ENCODE measurements around the gene ETNK2. TPM values are rescaled to one million over a fixed set of nuclear protein-coding genes. Genes with fewer than 3 reads are reported as not detected.

The ETNK2 gene
- total and polyA plus RNA-seq, 2 of the 13 experiments (the other 11 are each of a cell fraction or from before 2014, with no cell fraction given), result 15.5 to 42.8 TPM

GRCh38 chr1:204139088-204139487, 12.8 kb downstream of the ETNK2 start:
- DNase-seq (ENCODE audit: low spot score) (no peak), FAIRE-seq (no peak), ATAC-seq (no peak)
- Histone ChIP-seq H3K9me3 (ENCODE audit: low read length) (no peaks in the 10 kb centered on the region), H3K9ac (ENCODE audit: insufficient read depth, low read depth, low read length) (no peak overlapping the region), H4K20me1 (ENCODE audit: insufficient read depth, low read length) (no peaks in the 10 kb centered on the region), H3K4me2 (ENCODE audit: low read depth, low read length) (no peak overlapping the region), H3K4me1 (ENCODE audit: insufficient read depth, low read length) (peaks cover 27% of the 10 kb centered on the region), H2AFZ (ENCODE audit: low read length) (no peak overlapping the region), H3K27ac (ENCODE audit: extremely low read length, insufficient read depth, low read length) (no peak overlapping the region), H3K4me3 (replicated peaks in 1 of 3; ENCODE audit: insufficient read depth in 1 of 3, low read depth in 2 of 3, low read length in 3 of 3) (no peak overlapping the region), H3K79me2 (ENCODE audit: insufficient read depth, low read length) (no peaks in the 10 kb centered on the region), H3K36me3 (replicated peaks in 1 of 2; ENCODE audit: control insufficient read depth in 1 of 2, insufficient read depth in 2 of 2, low read length in 2 of 2) (peaks cover 4 to 6% of the 10 kb centered on the region in 2 experiments; a peak in 3 of 5 replicates), H3K27me3 (ENCODE audit: control insufficient read depth in 1 of 2, insufficient read depth in 2 of 2, low read length in 2 of 2) (no peaks in the 10 kb centered on the region)
- no peak for TF ChIP-seq ATF1 (CRISPR knock-in tag; IDR thresholded peaks at IDR 0.05)
- no peak for TF ChIP-seq ZNF329 (CRISPR knock-in tag; IDR thresholded peaks at IDR 0.05; ENCODE audit: low read depth)
- TF ChIP-seq DPF2 (CRISPR knock-in tag; IDR thresholded peaks at IDR 0.05; ENCODE audit: borderline replicate concordance, low read depth), result no peak
- TF ChIP-seq, protein P1, sequence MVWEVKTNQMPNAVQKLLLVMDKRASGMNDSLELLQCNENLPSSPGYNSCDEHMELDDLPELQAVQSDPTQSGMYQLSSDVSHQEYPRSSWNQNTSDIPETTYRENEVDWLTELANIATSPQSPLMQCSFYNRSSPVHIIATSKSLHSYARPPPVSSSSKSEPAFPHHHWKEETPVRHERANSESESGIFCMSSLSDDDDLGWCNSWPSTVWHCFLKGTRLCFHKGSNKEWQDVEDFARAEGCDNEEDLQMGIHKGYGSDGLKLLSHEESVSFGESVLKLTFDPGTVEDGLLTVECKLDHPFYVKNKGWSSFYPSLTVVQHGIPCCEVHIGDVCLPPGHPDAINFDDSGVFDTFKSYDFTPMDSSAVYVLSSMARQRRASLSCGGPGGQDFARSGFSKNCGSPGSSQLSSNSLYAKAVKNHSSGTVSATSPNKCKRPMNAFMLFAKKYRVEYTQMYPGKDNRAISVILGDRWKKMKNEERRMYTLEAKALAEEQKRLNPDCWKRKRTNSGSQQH (CRISPR knock-in tag; IDR thresholded peaks at IDR 0.05; ENCODE audit: low read depth), result no peak
- no peak for TF ChIP-seq E2F2 (CRISPR knock-in tag; IDR thresholded peaks at IDR 0.05; ENCODE audit: borderline replicate concordance)
- ChIA-PET POLR2A (no interaction called here), CTCF (ENCODE audit: low intra/inter-chr PET ratio, low total read pairs) (no interaction called here)
- no TSS peak for BruUV-seq (replicated peaks)
- 100% methylated on average over 1 of the region's 2 CpGs for WGBS (ENCODE audit: low lambda C conversion rate)
- in situ Hi-C loops (cut with HindIII; ENCODE audit: extremely low pct_ligation_motif_present, low pct_unique_long_range_greater_than_20kb) (no loop called here), intact Hi-C loops (cut with micrococcal nuclease; ENCODE audit: unreplicated experiment) (no loop called here)

DNA sequence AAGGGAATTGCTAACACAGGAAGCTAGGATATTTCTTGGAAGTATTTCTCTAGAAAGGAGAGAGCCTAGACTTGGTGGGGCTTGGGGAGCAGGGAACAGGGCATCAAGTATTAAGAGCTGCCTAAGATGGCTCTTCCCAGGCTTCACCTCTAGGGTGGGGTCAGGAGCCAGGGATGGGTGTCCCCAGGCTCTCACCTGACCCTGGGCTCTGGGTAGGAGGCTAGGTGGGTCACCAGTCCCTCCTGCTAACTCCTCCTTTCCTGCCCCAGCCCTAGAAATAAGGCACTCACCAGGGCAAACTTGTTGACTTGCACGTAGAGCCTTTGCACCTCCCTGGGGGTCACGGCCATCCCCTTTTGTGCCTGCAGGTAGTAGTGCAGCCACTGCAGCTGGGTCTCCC, 15.0 kb downstream of the ETNK2 start:
- H3K9me3 ChIP-seq (ENCODE audit: low read length), result no peaks in the 10 kb centered on the region
- intact Hi-C loops (cut with micrococcal nuclease; ENCODE audit: unreplicated experiment), result no loop called here
- TF ChIP-seq HDAC2 (CRISPR knock-in tag; IDR thresholded peaks at IDR 0.05) (no peak), NR2F2 (IDR thresholded peaks at IDR 0.05; ENCODE audit: borderline replicate concordance, low read depth) (no peak), ISX (CRISPR knock-in tag; conservative IDR thresholded peaks at IDR 0.05) (no peak), JARID2 (CRISPR knock-in tag; IDR thresholded peaks at IDR 0.05; ENCODE audit: insufficient replicate concordance) (no peak), ZNF530 (CRISPR knock-in tag; IDR thresholded peaks at IDR 0.05; ENCODE audit: low read depth) (no peak), GTF3A (CRISPR knock-in tag; conservative IDR thresholded peaks at IDR 0.05) (no peak)
- TF ChIP-seq, protein P2, sequence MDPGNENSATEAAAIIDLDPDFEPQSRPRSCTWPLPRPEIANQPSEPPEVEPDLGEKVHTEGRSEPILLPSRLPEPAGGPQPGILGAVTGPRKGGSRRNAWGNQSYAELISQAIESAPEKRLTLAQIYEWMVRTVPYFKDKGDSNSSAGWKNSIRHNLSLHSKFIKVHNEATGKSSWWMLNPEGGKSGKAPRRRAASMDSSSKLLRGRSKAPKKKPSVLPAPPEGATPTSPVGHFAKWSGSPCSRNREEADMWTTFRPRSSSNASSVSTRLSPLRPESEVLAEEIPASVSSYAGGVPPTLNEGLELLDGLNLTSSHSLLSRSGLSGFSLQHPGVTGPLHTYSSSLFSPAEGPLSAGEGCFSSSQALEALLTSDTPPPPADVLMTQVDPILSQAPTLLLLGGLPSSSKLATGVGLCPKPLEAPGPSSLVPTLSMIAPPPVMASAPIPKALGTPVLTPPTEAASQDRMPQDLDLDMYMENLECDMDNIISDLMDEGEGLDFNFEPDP (CRISPR knock-in tag; conservative IDR thresholded peaks at IDR 0.05), result no peak

More for the DNA sequence above, 15.0 kb downstream of the ETNK2 start:
- no peak overlapping the region for H3K9ac ChIP-seq (ENCODE audit: insufficient read depth, low read depth, low read length)
- peaks cover 4% of the 10 kb centered on the region for H3K4me1 ChIP-seq (ENCODE audit: insufficient read depth, low read length)
- H3K27me3 ChIP-seq (ENCODE audit: control insufficient read depth in 1 of 2, insufficient read depth in 2 of 2, low read length in 2 of 2), result no peaks in the 10 kb centered on the region
- DNase-seq (ENCODE audit: low spot score) (no peak), FAIRE-seq (no peak), ATAC-seq (no peak)
- H3K36me3 ChIP-seq (replicated peaks in 1 of 2; ENCODE audit: control insufficient read depth in 1 of 2, insufficient read depth in 2 of 2, low read length in 2 of 2), result peaks cover 4 to 6% of the 10 kb centered on the region in 2 experiments; a peak in 3 of 5 replicates
- H2AFZ ChIP-seq (ENCODE audit: low read length), result no peak overlapping the region
- no TSS peak for BruUV-seq (replicated peaks)
- H3K79me2 ChIP-seq (ENCODE audit: insufficient read depth, low read length), result no peaks in the 10 kb centered on the region
- in situ Hi-C loops (cut with HindIII; ENCODE audit: extremely low pct_ligation_motif_present, low pct_unique_long_range_greater_than_20kb), result no loop called here
- H3K4me2 ChIP-seq (ENCODE audit: low read depth, low read length), result no peak overlapping the region
- POLR2A ChIA-PET, result no interaction called here
- no peak overlapping the region for H3K4me3 ChIP-seq (replicated peaks in 1 of 3; ENCODE audit: insufficient read depth in 1 of 3, low read depth in 2 of 3, low read length in 3 of 3)
- H4K20me1 ChIP-seq (ENCODE audit: insufficient read depth, low read length), result no peaks in the 10 kb centered on the region
- H3K27ac ChIP-seq (ENCODE audit: extremely low read length, insufficient read depth, low read length), result no peak overlapping the region
- no CpG with 5 or more reads among the region's 2 CpGs for WGBS (ENCODE audit: low lambda C conversion rate)
- CTCF ChIA-PET (ENCODE audit: low intra/inter-chr PET ratio, low total read pairs), result no interaction called here
